ENCODE results near the gene CCDC93. TPM values are rescaled to one million over a fixed set of nuclear protein-coding genes. Genes with fewer than 3 reads are reported as not detected.
"Not testable (repeated sequence)": the region's sequence is repeated elsewhere in the genome, so short reads cannot be mapped to it uniquely, and the experiment has no call there.

The CCDC93 gene
- total RNA-seq, 6 experiments from 2014 or later: 12.5 to 15.9 (median 14.6) TPM

DNA sequence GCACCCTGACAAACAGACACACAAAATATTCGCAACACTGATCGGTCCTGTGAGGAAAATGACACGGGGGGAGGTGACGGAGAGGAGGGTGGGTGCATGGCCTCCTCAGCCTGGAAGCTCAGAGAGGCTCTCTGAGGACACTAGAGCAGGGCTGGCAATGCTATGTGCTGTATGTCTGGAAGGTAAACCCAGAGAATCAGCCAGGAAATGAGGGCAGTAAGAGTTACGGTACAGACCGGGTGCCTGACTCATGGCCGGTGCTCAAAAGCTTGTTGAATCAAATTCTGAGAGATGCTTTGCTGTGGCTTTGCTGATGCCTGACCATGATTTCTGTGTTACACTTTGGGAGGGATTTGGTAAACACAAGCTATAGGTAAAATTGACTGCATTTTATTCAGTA, 81.9 kb downstream of the CCDC93 start:
- ATAC-seq (no peak), DNase-seq (no peak)
- TF ChIP-seq POLR2A (IDR thresholded peaks at IDR 0.05) (no peak), CTCF (IDR thresholded peaks at IDR 0.05) (no peak)
- Histone ChIP-seq H3K4me3 (no peak overlapping the region), H3K36me3 (peaks cover 0 to 60% (median 27%) of the 10 kb centered on the region in 4 donors), H3K27me3 (no peaks in the 10 kb centered on the region), H3K27ac (no peak overlapping the region), H3K4me1 (no peaks in the 10 kb centered on the region), H3K9me3 (no peaks in the 10 kb centered on the region)
- 98% methylated on average over 5 of the region's 7 CpGs for WGBS (ENCODE audit: insufficient coverage, low coverage, low lambda C conversion rate, missing lambda C conversion rate)
- intact Hi-C loops (cut with DNase I): no loop called here

DNA sequence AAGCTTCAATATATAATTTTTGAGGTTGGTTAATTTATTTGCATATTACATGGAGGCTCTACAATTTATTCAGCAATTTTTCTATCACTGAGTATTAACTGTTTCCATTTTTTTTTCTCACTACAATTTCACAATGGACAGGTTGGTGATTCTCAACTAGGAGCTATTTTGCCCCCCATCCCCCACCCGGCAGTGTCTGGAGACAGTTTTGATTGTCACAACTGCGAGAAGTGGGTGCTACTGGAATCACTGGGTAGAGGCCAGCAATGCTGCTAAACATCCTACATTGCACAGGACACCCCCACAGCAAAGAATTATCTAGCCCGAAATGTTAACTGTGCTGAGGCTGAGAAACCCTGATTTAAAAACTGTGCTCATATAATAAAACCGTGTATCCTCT, 82.6 kb downstream of the CCDC93 start:
- ATAC-seq: no peak

GRCh38 chr2:117930775-117931174, 83.1 kb downstream of the CCDC93 start:
- no peak for DNase-seq
- no peak for ATAC-seq
- intact Hi-C loops (cut with DNase I): no loop called here
- peaks cover 0 to 48% (median 22%) of the 10 kb centered on the region in 4 donors for H3K36me3 ChIP-seq
- WGBS (ENCODE audit: insufficient coverage, low coverage, low lambda C conversion rate, missing lambda C conversion rate): 93% methylated on average over 4 of the region's 4 CpGs
- H3K4me3 ChIP-seq: no peak overlapping the region
- H3K27ac ChIP-seq: no peak overlapping the region
- no peaks in the 10 kb centered on the region for H3K4me1 ChIP-seq
- H3K27me3 ChIP-seq: no peaks in the 10 kb centered on the region
- TF ChIP-seq POLR2A (IDR thresholded peaks at IDR 0.05) (no peak), CTCF (IDR thresholded peaks at IDR 0.05) (no peak)
- H3K9me3 ChIP-seq: no peaks in the 10 kb centered on the region

More for the DNA sequence above, 82.6 kb downstream of the CCDC93 start:
- Histone ChIP-seq H3K27ac (no peak overlapping the region), H3K27me3 (no peaks in the 10 kb centered on the region), H3K36me3 (peaks cover 0 to 53% (median 24%) of the 10 kb centered on the region in 4 donors), H3K4me1 (no peaks in the 10 kb centered on the region), H3K4me3 (no peak overlapping the region), H3K9me3 (no peaks in the 10 kb centered on the region)
- 100% methylated on average over 2 of the region's 4 CpGs for WGBS (ENCODE audit: insufficient coverage, low coverage, low lambda C conversion rate, missing lambda C conversion rate)
- DNase-seq: no peak
- no peak for TF ChIP-seq CTCF (IDR thresholded peaks at IDR 0.05)
- no peak for TF ChIP-seq POLR2A (IDR thresholded peaks at IDR 0.05)
- intact Hi-C loops (cut with DNase I): no loop called here

GRCh38 chr2:117923471-117923870, 90.4 kb downstream of the CCDC93 start:
- H3K9me3 ChIP-seq; ATAC-seq; H3K4me3 ChIP-seq; H3K27ac ChIP-seq; H3K27me3 ChIP-seq; H3K4me1 ChIP-seq; DNase-seq; intact Hi-C loops (cut with DNase I): not testable (repeated sequence)
- WGBS (ENCODE audit: insufficient coverage, low coverage, low lambda C conversion rate, missing lambda C conversion rate): 89% methylated on average over 6 of the region's 9 CpGs
- H3K36me3 ChIP-seq: peaks cover 0 to 27% (median 19%) of the 10 kb centered on the region in 4 donors

DNA sequence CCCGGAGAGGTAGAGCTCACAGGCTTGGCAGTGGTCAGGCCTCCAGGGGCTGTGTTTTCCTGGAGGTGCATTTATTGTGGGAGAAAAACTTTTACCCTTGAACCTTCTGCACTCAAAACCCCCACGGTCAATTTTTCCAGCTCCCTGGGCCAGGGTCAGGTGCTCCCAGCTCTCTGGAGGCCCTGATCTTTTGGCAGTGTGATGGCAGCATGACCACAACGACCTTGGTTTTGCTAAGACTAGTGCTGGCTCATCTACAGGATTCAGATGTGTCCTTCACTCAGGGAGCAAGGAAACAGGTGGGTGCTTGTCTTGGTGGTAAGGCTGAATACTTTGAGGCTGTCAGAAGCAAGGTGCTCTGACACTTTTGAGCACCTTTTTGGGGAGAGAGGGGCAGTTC, 92.3 kb downstream of the CCDC93 start:
- ATAC-seq (no peak), DNase-seq (no peak)
- Histone ChIP-seq H3K4me1 (peaks cover 0 to 6% (median 0%) of the 10 kb centered on the region in 4 donors), H3K27me3 (no peaks in the 10 kb centered on the region), H3K9me3 (no peaks in the 10 kb centered on the region), H3K36me3 (peaks cover 0 to 29% (median 21%) of the 10 kb centered on the region in 4 donors), H3K27ac (no peak overlapping the region), H3K4me3 (no peak overlapping the region)
- WGBS (ENCODE audit: insufficient coverage, low coverage, low lambda C conversion rate, missing lambda C conversion rate): 80% methylated on average over 3 of the region's 3 CpGs
- intact Hi-C loops (cut with DNase I): no loop called here
- TF ChIP-seq CTCF (IDR thresholded peaks at IDR 0.05) (no peak), POLR2A (IDR thresholded peaks at IDR 0.05) (no peak)
